Amygdala (tissue), 56 donors: ENCODE data around the gene TBC1D4.
"Not testable (repeated sequence)": the region's sequence is repeated elsewhere in the genome, so short reads cannot be mapped to it uniquely, and the experiment has no call there.

ENCODE experiments used
- DNase-seq, 56 donors: peaks; one replicate each; lab custom pipeline; 2025; lab: John Stamatoyannopoulos, UW

The TBC1D4 gene

GRCh38 chr13:75368167-75368566 is 113.8 kb downstream of the TBC1D4 start:
- no peak for DNase-seq

- no peak for DNase-seq
Observed at GRCh38 chr13:75366380-75367280, 115.3 kb downstream of the TBC1D4 start.

GRCh38 chr13:75365724-75366173 is 116.2 kb downstream of the TBC1D4 start:
- no peak for DNase-seq

- no peak for DNase-seq
Observed at GRCh38 chr13:75364131-75364713, 117.7 kb downstream of the TBC1D4 start.

GRCh38 chr13:75363371-75363770 is 118.6 kb downstream of the TBC1D4 start:
- no peak for DNase-seq

- no peak for DNase-seq
Observed at GRCh38 chr13:75362026-75362425, 119.9 kb downstream of the TBC1D4 start.

GRCh38 chr13:75360170-75360569 is 121.8 kb downstream of the TBC1D4 start:
- DNase-seq: no peak

GRCh38 chr13:75359266-75359665 is 122.7 kb downstream of the TBC1D4 start:
- DNase-seq: no peak

GRCh38 chr13:75357576-75358289 is 124.2 kb downstream of the TBC1D4 start:
- peak in 1 of 56 donors; percentile 5 for DNase-seq

- DNase-seq: no peak
Observed at GRCh38 chr13:75356421-75356820, 125.5 kb downstream of the TBC1D4 start.

- DNase-seq: no peak
Observed at GRCh38 chr13:75355609-75356008, 126.4 kb downstream of the TBC1D4 start.

- DNase-seq: no peak
Observed at GRCh38 chr13:75353781-75354193, 128.2 kb downstream of the TBC1D4 start.

- DNase-seq: no peak
Observed at GRCh38 chr13:75352641-75353327, 129.2 kb downstream of the TBC1D4 start.

- not testable (repeated sequence) for DNase-seq
Observed at GRCh38 chr13:75351538-75351937, 130.4 kb downstream of the TBC1D4 start.

- no peak for DNase-seq
Observed at GRCh38 chr13:75347925-75348324, 134.0 kb downstream of the TBC1D4 start.

GRCh38 chr13:75347457-75347856 is 134.5 kb downstream of the TBC1D4 start:
- no peak for DNase-seq

- no peak for DNase-seq
Observed at GRCh38 chr13:75345193-75345592, 136.8 kb downstream of the TBC1D4 start.

- no peak for DNase-seq
Observed at GRCh38 chr13:75341028-75341427, 140.9 kb downstream of the TBC1D4 start.

GRCh38 chr13:75339635-75340374 is 142.2 kb downstream of the TBC1D4 start:
- no peak for DNase-seq
